ENCODE data around the gene SNAI3. TPM values are rescaled to one million over a fixed set of nuclear protein-coding genes. Genes with fewer than 3 reads are reported as not detected.

The SNAI3 gene
- total and polyA plus RNA-seq, 2 of the 8 experiments (the other 6 are each of a cell fraction or from before 2014, with no cell fraction given) = 8.5 to 13.3 TPM

DNA sequence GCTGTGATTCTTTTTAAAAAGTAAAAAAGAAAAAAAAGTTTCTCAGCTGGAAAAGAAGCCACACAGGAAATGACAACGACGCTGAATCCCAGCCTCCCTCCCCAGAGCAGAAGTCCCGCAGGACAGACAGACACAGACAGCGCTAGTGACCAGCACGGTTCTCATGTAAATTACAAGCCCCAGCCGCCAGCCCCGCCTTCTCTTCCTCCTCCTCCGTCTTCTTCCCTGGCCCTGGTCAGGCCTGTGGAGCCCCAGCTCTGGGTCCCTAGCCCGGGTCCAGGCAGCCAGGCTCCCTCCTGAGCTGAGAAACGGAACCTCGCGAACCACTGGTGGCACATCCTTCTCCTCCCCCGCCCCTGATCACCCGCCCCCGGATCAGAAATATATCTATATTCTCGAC, 54.9 kb downstream of the SNAI3 start:
- H3K23me2 ChIP-seq (ENCODE audit: low read depth, low read length) = peaks cover 8% of the 10 kb centered on the region
- H2BK20ac ChIP-seq (ENCODE audit: low read length) = no peak overlapping the region
- no peak overlapping the region for H4K91ac ChIP-seq (replicated peaks; ENCODE audit: insufficient read length, low read length)
- H3K79me2 ChIP-seq (ENCODE audit: control insufficient read depth in 1 of 2, insufficient read depth in 2 of 2, low read length in 2 of 2) = no peaks in the 10 kb centered on the region
- WGBS, 2 experiments (ENCODE audit: extremely low coverage in 1 of 2, insufficient coverage in 1 of 2, insufficient read length in 1 of 2, insufficient replicate concordance in 2 of 2, low coverage in 1 of 2, low lambda C conversion rate in 2 of 2, missing lambda C conversion rate in 1 of 2) = 91% methylated on average over 13 of the region's 16 CpGs; no CpG with 5 or more reads in 1 of the 2 experiments
- no peak overlapping the region for H3K9ac ChIP-seq (replicated peaks in 1 of 4; ENCODE audit: extremely low read depth in 1 of 4, low read depth in 3 of 4, low read length in 3 of 4)
- peaks cover 0 to 4% (median 0%) of the 10 kb centered on the region in 4 experiments; a peak in 2 of 7 replicates for H3K27me3 ChIP-seq (replicated peaks in 1 of 4; ENCODE audit: control insufficient read depth in 3 of 4, extremely low read depth in 1 of 4, insufficient read depth in 3 of 4, low read length in 3 of 4)
- H2BK5ac ChIP-seq (ENCODE audit: low read depth, low read length) = no peak overlapping the region
- H2BK15ac ChIP-seq (ENCODE audit: low read length) = no peak overlapping the region
- DNase-seq (ENCODE audit: low read depth in 1 of 2, low spot score in 2 of 2) (no peak), FAIRE-seq (no peak)
- CTCF ChIA-PET (ENCODE audit: partially characterized antibody) = interaction anchor here (0.5 to 11.2 kb wide), 6 partner anchors 8 to 226 kb away, joined by 3 to 89 read pairs (median 8); partner anchors contain the start of genes GALNS, IL17C and TRAPPC2L
- no peaks in the 10 kb centered on the region for H3K9me3 ChIP-seq (ENCODE audit: insufficient read depth in 2 of 2, low read depth in 1 of 2, low read length in 1 of 2)
- no peak overlapping the region for H3K4me3 ChIP-seq (ENCODE audit: extremely low read depth in 1 of 4, insufficient read depth in 2 of 4, low read depth in 3 of 4, low read length in 4 of 4)
- POLR2A ChIA-PET (ENCODE audit: partially characterized antibody) = interaction anchor here (1.5 to 2.0 kb wide), 2 partner anchors 19 to 41 kb away, joined by 3 to 5 read pairs; no protein-coding TSS in a partner anchor
- H2AFZ ChIP-seq (ENCODE audit: low read length) = no peak overlapping the region
- H3K79me1 ChIP-seq (ENCODE audit: low read depth, low read length) = no peaks in the 10 kb centered on the region; the same call in 1 of the 2 replicates
- H4K8ac ChIP-seq (ENCODE audit: extremely low read depth, insufficient read depth, low read length) = no peak overlapping the region
- H2BK12ac ChIP-seq (ENCODE audit: low read depth, low read length) = no peak overlapping the region
- H4K20me1 ChIP-seq (replicated peaks in 1 of 2; ENCODE audit: control insufficient read depth in 1 of 2, insufficient read depth in 2 of 2, low read length in 2 of 2) = peaks cover 2 to 9% of the 10 kb centered on the region in 2 experiments
- no peak overlapping the region for H3K23ac ChIP-seq (ENCODE audit: insufficient read length)
- H2BK120ac ChIP-seq (replicated peaks; ENCODE audit: low read depth, low read length) = no peak overlapping the region
- H3K36me3 ChIP-seq (ENCODE audit: control insufficient read depth in 2 of 4, insufficient read depth in 4 of 4, low read length in 3 of 4) = peaks cover 4 to 20% (median 12%) of the 10 kb centered on the region in 4 experiments; a peak in 6 of 8 replicates
- H4K5ac ChIP-seq (ENCODE audit: insufficient read length, low read depth, low read length) = no peak overlapping the region
- no peak for TF ChIP-seq RNF2 (IDR thresholded peaks at IDR 0.05; ENCODE audit: borderline replicate concordance, low read depth, low read length, missing control alignments, poor library complexity, severe bottlenecking)
- no peak for TF ChIP-seq EZH2 (IDR thresholded peaks at IDR 0.05; ENCODE audit: low read depth, low read length, severe bottlenecking)
- no peak for TF ChIP-seq CHD2 (IDR thresholded peaks at IDR 0.05; ENCODE audit: low read length)
- TF ChIP-seq KDM1A (IDR thresholded peaks at IDR 0.05; ENCODE audit: borderline replicate concordance, low read length) = no peak
- no peak for TF ChIP-seq JUND (IDR thresholded peaks at IDR 0.05; ENCODE audit: low read length)
- no peak for TF ChIP-seq RFX5 (IDR thresholded peaks at IDR 0.05; ENCODE audit: borderline replicate concordance, low read depth, low read length)
- TF ChIP-seq SUZ12 (IDR thresholded peaks at IDR 0.05; ENCODE audit: low read length) = no peak
- TF ChIP-seq SAP30 (IDR thresholded peaks at IDR 0.05; ENCODE audit: insufficient read depth, insufficient replicate concordance, low read length) = no peak
- no peak for TF ChIP-seq POU5F1 (IDR thresholded peaks at IDR 0.05; ENCODE audit: low read depth, low read length)
- H3K4me2 ChIP-seq (ENCODE audit: insufficient read depth in 1 of 2, low read depth in 2 of 2, low read length in 2 of 2) = no peak overlapping the region
- H3K4ac ChIP-seq (replicated peaks; ENCODE audit: insufficient read length, low read depth, low read length) = no peak overlapping the region
- H3K56ac ChIP-seq (replicated peaks; ENCODE audit: insufficient read length, low read depth, low read length) = no peak overlapping the region
- no peak overlapping the region for H3K27ac ChIP-seq (ENCODE audit: low read depth, low read length)
- no peak overlapping the region for H2AK5ac ChIP-seq (ENCODE audit: low read depth, low read length)
- H3K4me1 ChIP-seq (replicated peaks in 1 of 4; ENCODE audit: control insufficient read depth in 3 of 4, insufficient read depth in 4 of 4, low read length in 3 of 4) = peaks cover 0 to 27% (median 12%) of the 10 kb centered on the region in 4 experiments; a peak in 6 of 7 replicates
- no peak overlapping the region for H3K18ac ChIP-seq (ENCODE audit: extremely low read depth, low read length)
- no peak overlapping the region for H3K14ac ChIP-seq (ENCODE audit: insufficient read length)

All from H1 (cell line).